Measurements from ENCODE around the gene DEPDC5. TPM values are rescaled to one million over a fixed set of nuclear protein-coding genes. Genes with fewer than 3 reads are reported as not detected.

Gene DEPDC5
- total RNA-seq, 4 donors from 2014 or later: 6.6 to 12.2 (median 10.4) TPM

DNA sequence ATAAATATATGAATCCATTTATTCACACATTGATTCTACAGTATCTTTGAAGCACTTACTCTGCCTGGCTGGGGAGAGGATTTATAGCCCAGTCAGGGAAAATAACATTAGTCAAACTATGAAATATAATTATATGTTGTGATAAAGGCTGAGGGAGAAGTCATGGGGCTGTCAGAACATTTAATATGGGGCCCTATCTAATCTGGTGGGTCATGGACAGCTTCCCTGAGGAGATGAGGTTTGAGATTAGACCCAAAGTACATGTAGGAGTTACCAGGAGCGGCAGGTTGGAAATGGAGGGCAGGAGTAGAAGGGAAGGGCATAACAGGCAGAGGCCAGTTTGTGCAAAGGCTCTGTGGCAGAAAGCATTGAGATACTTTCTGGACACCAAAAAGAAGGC is 86.2 kb downstream of the DEPDC5 start:
- Histone ChIP-seq H3K4me3 (no peak overlapping the region), H3K27ac (no peak overlapping the region), H3K36me3 (peaks cover 0 to 47% of the 10 kb centered on the region in 2 donors), H3K9me3 (no peaks in the 10 kb centered on the region), H3K27me3 (no peaks in the 10 kb centered on the region), H3K4me1 (peaks cover 0 to 4% of the 10 kb centered on the region in 2 donors)
- in situ Hi-C loops (cut with MboI; ENCODE audit: low sequenced_read_pairs in 4 of 4) (no loop called here), intact Hi-C loops (cut with DNase I; ENCODE audit: low total_unique reads) (no loop called here)
- ATAC-seq: no peak
- DNase-seq: no peak
- TF ChIP-seq, protein P1, sequence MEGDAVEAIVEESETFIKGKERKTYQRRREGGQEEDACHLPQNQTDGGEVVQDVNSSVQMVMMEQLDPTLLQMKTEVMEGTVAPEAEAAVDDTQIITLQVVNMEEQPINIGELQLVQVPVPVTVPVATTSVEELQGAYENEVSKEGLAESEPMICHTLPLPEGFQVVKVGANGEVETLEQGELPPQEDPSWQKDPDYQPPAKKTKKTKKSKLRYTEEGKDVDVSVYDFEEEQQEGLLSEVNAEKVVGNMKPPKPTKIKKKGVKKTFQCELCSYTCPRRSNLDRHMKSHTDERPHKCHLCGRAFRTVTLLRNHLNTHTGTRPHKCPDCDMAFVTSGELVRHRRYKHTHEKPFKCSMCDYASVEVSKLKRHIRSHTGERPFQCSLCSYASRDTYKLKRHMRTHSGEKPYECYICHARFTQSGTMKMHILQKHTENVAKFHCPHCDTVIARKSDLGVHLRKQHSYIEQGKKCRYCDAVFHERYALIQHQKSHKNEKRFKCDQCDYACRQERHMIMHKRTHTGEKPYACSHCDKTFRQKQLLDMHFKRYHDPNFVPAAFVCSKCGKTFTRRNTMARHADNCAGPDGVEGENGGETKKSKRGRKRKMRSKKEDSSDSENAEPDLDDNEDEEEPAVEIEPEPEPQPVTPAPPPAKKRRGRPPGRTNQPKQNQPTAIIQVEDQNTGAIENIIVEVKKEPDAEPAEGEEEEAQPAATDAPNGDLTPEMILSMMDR (IDR thresholded peaks at IDR 0.05 in 4 of 5, conservative IDR thresholded peaks at IDR 0.05 in 1 of 5): no peak
- no peak for TF ChIP-seq POLR2A (IDR thresholded peaks at IDR 0.05)

DNA sequence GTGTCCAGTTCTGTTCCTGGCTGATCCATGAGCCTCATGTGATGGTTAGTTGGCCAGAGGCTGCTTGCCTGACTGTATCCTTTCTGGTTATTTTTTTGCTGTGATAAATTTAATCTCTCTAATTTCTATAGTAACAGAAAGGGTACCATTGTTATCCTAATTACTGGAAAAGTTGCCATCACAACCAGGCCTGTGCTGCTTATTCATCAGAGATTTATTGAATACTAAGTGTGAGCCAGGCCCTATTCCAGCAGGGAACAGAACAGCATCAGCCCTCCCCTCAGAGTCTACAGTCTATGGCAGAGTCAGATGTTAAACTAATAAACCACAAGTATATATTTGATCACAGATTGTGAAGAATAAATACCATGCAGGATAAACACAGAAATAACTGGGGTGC is 86.8 kb downstream of the DEPDC5 start:
- no peak for TF ChIP-seq POLR2A (IDR thresholded peaks at IDR 0.05)
- TF ChIP-seq, protein P1 (IDR thresholded peaks at IDR 0.05 in 4 of 5, conservative IDR thresholded peaks at IDR 0.05 in 1 of 5): no peak
- peaks cover 0 to 4% of the 10 kb centered on the region in 2 donors for H3K4me1 ChIP-seq
- H3K27ac ChIP-seq: no peak overlapping the region
- intact Hi-C loops (cut with DNase I; ENCODE audit: low total_unique reads) (no loop called here), in situ Hi-C loops (cut with MboI; ENCODE audit: low sequenced_read_pairs in 4 of 4) (no loop called here)
- ATAC-seq (no peak), DNase-seq (no peak)
- no peak overlapping the region for H3K4me3 ChIP-seq
- no peaks in the 10 kb centered on the region for H3K9me3 ChIP-seq
- peaks cover 0 to 49% of the 10 kb centered on the region in 2 donors for H3K36me3 ChIP-seq
- H3K27me3 ChIP-seq: no peaks in the 10 kb centered on the region

DNA sequence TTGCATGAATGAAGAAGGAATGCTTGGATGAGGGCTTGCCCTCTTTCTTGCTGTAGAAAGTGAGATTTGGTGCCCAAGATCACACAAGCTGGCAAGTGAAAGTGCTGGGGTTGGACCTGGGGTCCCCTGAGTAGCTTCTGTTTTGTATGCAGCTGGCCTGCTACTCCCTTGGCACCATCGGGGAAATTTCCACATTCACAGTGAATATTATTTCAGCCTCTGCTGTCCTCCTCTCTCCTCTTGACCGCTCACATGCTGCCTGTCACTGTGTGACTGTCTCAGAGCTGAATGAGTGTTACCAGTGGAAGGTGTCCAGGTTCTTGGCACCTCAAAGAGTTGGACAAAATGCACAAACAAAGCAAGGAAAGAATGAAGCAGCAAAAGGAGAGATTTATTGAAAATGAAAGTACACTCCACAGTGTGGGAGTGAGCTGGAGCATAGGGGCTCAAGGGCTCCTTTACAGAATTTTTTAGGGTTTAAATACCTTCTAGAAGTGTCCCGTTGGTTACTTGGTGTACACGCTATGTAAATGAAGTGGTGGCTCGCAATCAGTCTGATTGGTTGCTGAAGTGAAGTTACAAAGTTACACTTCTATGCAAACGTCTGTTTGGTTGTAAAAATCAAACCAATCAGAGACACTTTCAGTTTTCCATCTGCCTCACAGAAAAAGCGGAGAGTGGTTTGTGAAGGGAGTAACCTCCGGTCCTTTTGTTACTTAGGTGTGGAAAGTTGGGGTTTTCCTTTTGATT is 87.4 kb downstream of the DEPDC5 start:
- in situ Hi-C loops (cut with MboI; ENCODE audit: low sequenced_read_pairs in 4 of 4): no loop called here
- no peak overlapping the region for H3K4me3 ChIP-seq
- H3K4me1 ChIP-seq: peaks cover 0 to 4% of the 10 kb centered on the region in 2 donors
- DNase-seq (no peak), ATAC-seq (peak; percentile 42 to 49)
- H3K9me3 ChIP-seq: no peaks in the 10 kb centered on the region
- no peak overlapping the region for H3K27ac ChIP-seq
- TF ChIP-seq POLR2A (IDR thresholded peaks at IDR 0.05): no peak
- TF ChIP-seq, protein P1 (IDR thresholded peaks at IDR 0.05 in 4 of 5, conservative IDR thresholded peaks at IDR 0.05 in 1 of 5): no peak
- H3K36me3 ChIP-seq: peaks cover 0 to 49% of the 10 kb centered on the region in 2 donors
- intact Hi-C loops (cut with DNase I; ENCODE audit: low total_unique reads): no loop called here
- no peaks in the 10 kb centered on the region for H3K27me3 ChIP-seq

DNA sequence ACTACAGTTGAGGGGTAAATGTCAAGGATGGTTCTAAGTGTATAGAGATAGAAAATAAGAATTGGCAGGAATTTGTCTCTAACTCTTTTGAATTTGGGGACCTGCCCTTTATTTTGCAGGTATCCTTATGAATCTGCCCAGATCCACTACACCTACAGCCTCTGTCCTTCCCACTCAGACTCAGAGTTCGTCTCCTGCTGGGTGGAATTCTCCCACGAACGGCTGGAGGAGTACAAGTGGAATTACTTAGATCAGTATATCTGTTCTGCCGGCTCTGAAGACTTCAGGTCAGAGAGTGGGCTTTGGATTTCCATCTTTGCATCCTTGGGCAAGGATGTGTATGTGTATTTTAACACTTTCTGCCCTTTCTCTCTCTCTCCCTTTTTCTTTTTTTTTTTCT is 89.7 kb downstream of the DEPDC5 start:
- in situ Hi-C loops (cut with MboI; ENCODE audit: low sequenced_read_pairs in 4 of 4): no loop called here
- Histone ChIP-seq H3K27ac (no peak overlapping the region), H3K4me1 (peaks cover 0 to 4% of the 10 kb centered on the region in 2 donors), H3K27me3 (no peaks in the 10 kb centered on the region), H3K36me3 (peaks cover 0 to 55% of the 10 kb centered on the region in 2 donors), H3K9me3 (no peaks in the 10 kb centered on the region), H3K4me3 (no peak overlapping the region)
- ATAC-seq (no peak), DNase-seq (no peak)
- TF ChIP-seq, protein P1 (IDR thresholded peaks at IDR 0.05 in 4 of 5, conservative IDR thresholded peaks at IDR 0.05 in 1 of 5): no peak
- no peak for TF ChIP-seq POLR2A (IDR thresholded peaks at IDR 0.05)
- intact Hi-C loops (cut with DNase I; ENCODE audit: low total_unique reads): no loop called here

All from gastrocnemius medialis (tissue), 4 donors.